T-cell (primary cell): ENCODE results near the gene HSDL2. TPM values are rescaled to one million over a fixed set of nuclear protein-coding genes. Genes with fewer than 3 reads are reported as not detected.
"Not testable (repeated sequence)": the region's sequence is repeated elsewhere in the genome, so short reads cannot be mapped to it uniquely, and the experiment has no call there.

Experiments used
- ATAC-seq, 4 experiments: fragments of 200-7000 bp in 3 of 4; fragments of 150-1000 bp in 1 of 4; cut with Tn5 transposase; replicated peaks in 1 of 4; 1 replicate in 3 of 4; 2 replicates in 1 of 4; pipeline ENCODE4 v1.10.0; 2021; ENCODE audit warnings: moderate library complexity in 3 of 4, mild to moderate bottlenecking in 2 of 4, moderate number of reproducible peaks in 1 of 4
- CTCF ChIA-PET, 2 donors: fragments of 300-600 bp; sonication (Branson Sonifier 250); formaldehyde crosslinking; loops; one replicate each; lab custom pipeline; 2022; ENCODE audit warnings: antibody characterized with exemption in 2 of 2; lab: Charles Lee
- POLR2A ChIA-PET, 2 donors: fragments of 300-600 bp; sonication (Branson Sonifier 250); formaldehyde crosslinking; loops; one replicate each; lab custom pipeline; 2022; ENCODE audit warnings: antibody characterized with exemption in 2 of 2; lab: Charles Lee
- DNase-seq, 35 experiments: peaks; one replicate each; pipeline versions ENCODE4 v3.0.0 to v3.0.0-alpha.2; 2013 to 2023
- H3K27ac ChIP-seq: one replicate; pipeline ENCODE4 v1.5.1; 2013; ENCODE audit warnings: low read length
- H3K27me3 ChIP-seq, 2 experiments: replicated peaks in 1 of 2; 1 replicate in 1 of 2; 2 replicates in 1 of 2; pipeline versions ENCODE4 v1.6.1 to v1.7.0; 2013; ENCODE audit warnings: low read length in 1 of 2, mixed read lengths in 1 of 2; ENCODE audit not compliant: control insufficient read depth in 2 of 2, insufficient read depth in 2 of 2; ENCODE audit errors: extremely low read depth in 1 of 2
- H3K36me3 ChIP-seq, 2 donors: 1 replicate in 1 of 2; 2 replicates in 1 of 2; pipeline versions ENCODE4 v1.6.1 to v1.7.0; 2013; ENCODE audit warnings: low read length in 1 of 2; ENCODE audit not compliant: control insufficient read depth in 2 of 2, insufficient read depth in 1 of 2; ENCODE audit errors: extremely low read depth in 1 of 2
- H3K4me1 ChIP-seq, 2 experiments: 1 replicate in 1 of 2; 2 replicates in 1 of 2; pipeline versions ENCODE4 v1.6.1 to v1.7.0; 2013; ENCODE audit warnings: low read length in 2 of 2, mixed read lengths in 1 of 2; ENCODE audit not compliant: insufficient read depth in 2 of 2, control insufficient read depth in 1 of 2; ENCODE audit errors: extremely low read depth in 1 of 2
- H3K4me3 ChIP-seq, 2 donors: 1 replicate in 1 of 2; 2 replicates in 1 of 2; pipeline versions ENCODE4 v1.5.1 to v1.7.0; 2013; ENCODE audit warnings: mild to moderate bottlenecking in 2 of 2, low read length in 1 of 2, moderate library complexity in 1 of 2; ENCODE audit not compliant: control insufficient read depth in 1 of 2; ENCODE audit errors: extremely low read depth in 1 of 2
- H3K9me3 ChIP-seq: 2 replicates; pipeline ENCODE4 v1.7.0; 2013
- H3K27ac Mint-ChIP-seq, 2 donors: one replicate each; pipeline ENCODE4 v1.8.0; 2020 to 2021; ENCODE audit warnings: mild to moderate bottlenecking in 2 of 2, mixed read lengths in 2 of 2
- H3K27me3 Mint-ChIP-seq, 2 donors: one replicate each; pipeline ENCODE4 v1.8.0; 2021 to 2022; ENCODE audit warnings: mixed read lengths in 2 of 2
- H3K36me3 Mint-ChIP-seq: one replicate; pipeline ENCODE4 v1.8.0; 2021; ENCODE audit warnings: mixed read lengths
- H3K4me1 Mint-ChIP-seq, 3 donors: one replicate each; pipeline ENCODE4 v1.8.0; 2020 to 2022; ENCODE audit warnings: mixed read lengths in 3 of 3, mild to moderate bottlenecking in 1 of 3
- H3K4me3 Mint-ChIP-seq, 3 donors: one replicate each; pipeline ENCODE4 v1.8.0; 2020 to 2022; ENCODE audit warnings: mild to moderate bottlenecking in 3 of 3, mixed read lengths in 3 of 3, moderate library complexity in 3 of 3
- H3K9me3 Mint-ChIP-seq, 3 donors: one replicate each; pipeline ENCODE4 v1.8.0; 2020 to 2022; ENCODE audit warnings: mixed read lengths in 3 of 3
- WGBS: methylation state at CpG from one replicate; pipeline ENCODE4 v1.1.5; 2013; ENCODE audit warnings: missing lambda C conversion rate; ENCODE audit not compliant: insufficient coverage; 5-methylcytosine and 5-hydroxymethylcytosine counted together
- total RNA-seq, 35 experiments: library from RNA in 6 of 35; stranded (reverse) in 6 of 35; fragments of 120-200 nt in 1 of 35; gene quantifications; one replicate each; pipeline versions ENCODE4 v1.2.1 to v1.2.4 and lab custom pipeline; 2013 to 2026

Gene HSDL2
- total RNA-seq, 5 donors from 2014 or later (not counting 1 experiment from before 2014, with no cell fraction given), result 9.1 to 11.8 (median 10.8) TPM

- no peak overlapping the region for H3K27ac ChIP-seq
- POLR2A ChIA-PET, result no interaction called here
- Mint-ChIP-seq H3K4me3 (no peak overlapping the region), H3K9me3 (peaks cover 13 to 29% (median 27%) of the 10 kb centered on the region in 3 donors), H3K27me3 (peaks cover 0 to 9% of the 10 kb centered on the region in 2 donors), H3K4me1 (peaks cover 0 to 4% (median 0%) of the 10 kb centered on the region in 3 donors), H3K27ac (no peak overlapping the region), H3K36me3 (peaks cover 7% of the 10 kb centered on the region)
- H3K27me3 ChIP-seq, result no peaks in the 10 kb centered on the region
- ATAC-seq, result no peak
- H3K4me3 ChIP-seq, result no peak overlapping the region
- no peaks in the 10 kb centered on the region for H3K4me1 ChIP-seq
- no peaks in the 10 kb centered on the region for H3K9me3 ChIP-seq
- WGBS, result no CpG with 5 or more reads among the region's 1 CpG
- CTCF ChIA-PET, result interaction anchor here (0.6 to 0.8 kb wide), 3 partner anchors 157 to 578 kb away, joined by 3 to 4 read pairs (median 4); no protein-coding TSS in a partner anchor
- no peak for DNase-seq
- no peaks in the 10 kb centered on the region for H3K36me3 ChIP-seq
These were observed 10.1 kb upstream of the HSDL2 start for GRCh38 chr9:112369817-112370216.

- peaks cover 6 to 25% (median 20%) of the 10 kb centered on the region in 3 donors for H3K9me3 Mint-ChIP-seq
- no peak overlapping the region for H3K27ac Mint-ChIP-seq
- ChIA-PET CTCF (interaction anchor here in 1 of 2 donors (0.6 to 1.0 kb wide), 2 partner anchors 8 to 276 kb away, joined by 3 read pairs; no protein-coding TSS in a partner anchor), POLR2A (no interaction called here)
- WGBS, result no CpG with 5 or more reads among the region's 1 CpG
- Histone ChIP-seq H3K9me3 (no peaks in the 10 kb centered on the region), H3K4me1 (no peaks in the 10 kb centered on the region), H3K36me3 (no peaks in the 10 kb centered on the region), H3K27me3 (no peaks in the 10 kb centered on the region), H3K27ac (no peak overlapping the region), H3K4me3 (no peak overlapping the region)
- ATAC-seq, result no peak
- H3K4me1 Mint-ChIP-seq, result peaks cover 0 to 4% (median 2%) of the 10 kb centered on the region in 3 donors
- H3K27me3 Mint-ChIP-seq, result no peaks in the 10 kb centered on the region
- H3K36me3 Mint-ChIP-seq, result peaks cover 13% of the 10 kb centered on the region
- no peak overlapping the region for H3K4me3 Mint-ChIP-seq
- no peak for DNase-seq
These were observed 8.8 kb upstream of the HSDL2 start for GRCh38 chr9:112371060-112371459.

DNA sequence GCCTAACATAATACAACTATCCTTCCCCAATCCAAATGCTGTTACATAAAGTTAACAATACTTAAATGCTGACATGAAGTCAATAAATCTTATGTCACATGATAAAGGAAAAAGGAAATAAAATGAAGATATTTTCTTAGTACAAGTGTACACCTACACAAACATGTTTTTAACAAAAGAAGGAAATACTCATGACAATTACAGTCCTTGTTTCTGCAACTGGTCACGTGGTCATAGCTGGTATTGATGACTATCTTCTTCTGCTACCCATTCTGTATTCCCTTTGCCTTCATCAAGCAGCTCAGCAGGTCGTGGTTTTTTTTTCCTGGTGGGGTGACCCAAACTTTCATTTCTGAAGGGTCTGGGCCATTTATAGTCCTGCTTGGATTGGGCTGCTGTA, 6.2 kb upstream of the HSDL2 start:
- peaks cover 10% of the 10 kb centered on the region for H3K36me3 Mint-ChIP-seq
- H3K27me3 ChIP-seq, CTCF ChIA-PET, H3K27ac Mint-ChIP-seq, H3K27ac ChIP-seq, H3K36me3 ChIP-seq, DNase-seq, H3K4me3 Mint-ChIP-seq, POLR2A ChIA-PET, H3K27me3 Mint-ChIP-seq, ATAC-seq, H3K4me3 ChIP-seq, H3K9me3 ChIP-seq: not testable (repeated sequence)
- H3K4me1 ChIP-seq, result peaks cover 5 to 12% of the 10 kb centered on the region in 2 experiments
- WGBS, result 100% methylated on average over 1 of the region's 2 CpGs
- peaks cover 0 to 17% (median 13%) of the 10 kb centered on the region in 3 donors for H3K9me3 Mint-ChIP-seq
- peaks cover 18 to 28% (median 26%) of the 10 kb centered on the region in 3 donors for H3K4me1 Mint-ChIP-seq

- H3K27me3 ChIP-seq, H3K27ac Mint-ChIP-seq, H3K9me3 ChIP-seq, H3K4me3 ChIP-seq, DNase-seq, POLR2A ChIA-PET, H3K4me3 Mint-ChIP-seq, ATAC-seq, H3K27me3 Mint-ChIP-seq, CTCF ChIA-PET, H3K27ac ChIP-seq, H3K36me3 ChIP-seq: not testable (repeated sequence)
- peaks cover 10% of the 10 kb centered on the region for H3K36me3 Mint-ChIP-seq
- H3K4me1 Mint-ChIP-seq, result peaks cover 24 to 30% (median 30%) of the 10 kb centered on the region in 3 donors
- H3K4me1 ChIP-seq, result peaks cover 5 to 12% of the 10 kb centered on the region in 2 experiments
- WGBS, result no CpG with 5 or more reads among the region's 2 CpGs
- peaks cover 0 to 17% (median 13%) of the 10 kb centered on the region in 3 donors for H3K9me3 Mint-ChIP-seq
These were observed 5.7 kb upstream of the HSDL2 start for GRCh38 chr9:112374232-112374631.

DNA sequence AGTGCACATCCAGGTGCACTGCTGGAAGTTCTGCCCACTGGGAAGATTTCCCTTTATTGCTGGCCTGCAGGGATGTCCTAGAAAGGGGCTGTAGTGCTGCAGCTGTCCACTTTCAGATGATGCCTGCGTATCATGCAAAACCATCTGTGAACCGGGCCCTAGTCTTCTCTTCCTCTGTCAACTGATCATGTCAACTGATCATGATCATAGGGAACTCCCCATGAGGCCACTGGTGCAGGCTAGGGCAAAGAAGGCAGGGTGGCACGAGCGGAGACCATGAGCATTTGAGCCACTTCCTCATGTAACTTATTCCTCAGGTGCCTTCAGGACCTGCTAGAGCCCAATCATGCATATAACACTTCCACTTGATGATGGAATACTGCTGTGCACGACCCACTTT, 4.5 kb upstream of the HSDL2 start:
- H3K4me1 Mint-ChIP-seq, result peaks cover 28 to 31% (median 30%) of the 10 kb centered on the region in 3 donors
- Histone ChIP-seq H3K36me3 (no peaks in the 10 kb centered on the region), H3K27ac (no peak overlapping the region), H3K4me1 (peaks cover 6 to 12% of the 10 kb centered on the region in 2 experiments), H3K9me3 (no peaks in the 10 kb centered on the region), H3K4me3 (no peak overlapping the region), H3K27me3 (no peaks in the 10 kb centered on the region)
- H3K36me3 Mint-ChIP-seq, result peaks cover 6% of the 10 kb centered on the region
- WGBS, result 94% methylated on average over 5 of the region's 5 CpGs
- H3K4me3 Mint-ChIP-seq, result no peak overlapping the region
- DNase-seq (no peak), ATAC-seq (no peak)
- no peaks in the 10 kb centered on the region for H3K27me3 Mint-ChIP-seq
- CTCF ChIA-PET, result no interaction called here
- no peak overlapping the region for H3K27ac Mint-ChIP-seq
- POLR2A ChIA-PET, result no interaction called here
- H3K9me3 Mint-ChIP-seq, result peaks cover 0 to 10% (median 4%) of the 10 kb centered on the region in 3 donors

- H3K4me1 ChIP-seq, result peaks cover 10 to 17% of the 10 kb centered on the region in 2 experiments
- 20% methylated on average over 1 of the region's 2 CpGs for WGBS
- Mint-ChIP-seq H3K4me3 (peak overlapping the region in 2 of 3 donors; percentile 4 to 100), H3K9me3 (peaks cover 0 to 6% (median 0%) of the 10 kb centered on the region in 3 donors), H3K4me1 (peaks cover 41 to 45% (median 44%) of the 10 kb centered on the region in 3 donors), H3K27me3 (no peaks in the 10 kb centered on the region), H3K27ac (no peak overlapping the region), H3K36me3 (peaks cover 6% of the 10 kb centered on the region)
- H3K27me3 ChIP-seq, result no peaks in the 10 kb centered on the region
- no peaks in the 10 kb centered on the region for H3K36me3 ChIP-seq
- DNase-seq (no peak), ATAC-seq (no peak)
- CTCF ChIA-PET, result no interaction called here
- H3K27ac ChIP-seq, result no peak overlapping the region
- H3K4me3 ChIP-seq, result no peak overlapping the region
- POLR2A ChIA-PET, result no interaction called here
- no peaks in the 10 kb centered on the region for H3K9me3 ChIP-seq
These were observed 2.8 kb upstream of the HSDL2 start for GRCh38 chr9:112377087-112377486.
